HG02571 (cell line): ENCODE measurements around the gene SIVA1.

Experiments
- ATAC-seq: cut with Tn5 transposase; IDR thresholded peaks from one replicate; pipeline ENCODE4 v1.9.1; 2021; ENCODE audit warnings: mild to moderate bottlenecking, moderate library complexity; ENCODE audit not compliant: unreplicated experiment

Gene SIVA1

GRCh38 chr14:104782086-104782807 is 29.3 kb downstream of the SIVA1 start:
- no peak for ATAC-seq

DNA sequence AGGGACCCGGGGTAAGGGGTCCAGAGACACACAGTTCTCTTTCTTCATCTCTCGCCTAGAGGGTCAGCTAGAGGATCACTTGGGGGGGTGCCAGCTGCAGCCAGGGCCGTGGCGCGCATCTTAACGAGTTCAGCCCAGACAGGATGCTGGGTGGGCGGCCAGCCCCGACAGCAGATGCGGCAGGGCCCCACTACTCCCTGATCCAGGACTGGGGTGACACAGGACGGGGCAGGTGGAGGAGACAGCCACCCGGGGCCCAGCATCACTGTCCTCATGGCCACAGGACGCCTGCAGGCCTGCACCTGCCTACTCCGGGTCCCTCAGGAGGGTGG is 29.8 kb downstream of the SIVA1 start:
- no peak for ATAC-seq

DNA sequence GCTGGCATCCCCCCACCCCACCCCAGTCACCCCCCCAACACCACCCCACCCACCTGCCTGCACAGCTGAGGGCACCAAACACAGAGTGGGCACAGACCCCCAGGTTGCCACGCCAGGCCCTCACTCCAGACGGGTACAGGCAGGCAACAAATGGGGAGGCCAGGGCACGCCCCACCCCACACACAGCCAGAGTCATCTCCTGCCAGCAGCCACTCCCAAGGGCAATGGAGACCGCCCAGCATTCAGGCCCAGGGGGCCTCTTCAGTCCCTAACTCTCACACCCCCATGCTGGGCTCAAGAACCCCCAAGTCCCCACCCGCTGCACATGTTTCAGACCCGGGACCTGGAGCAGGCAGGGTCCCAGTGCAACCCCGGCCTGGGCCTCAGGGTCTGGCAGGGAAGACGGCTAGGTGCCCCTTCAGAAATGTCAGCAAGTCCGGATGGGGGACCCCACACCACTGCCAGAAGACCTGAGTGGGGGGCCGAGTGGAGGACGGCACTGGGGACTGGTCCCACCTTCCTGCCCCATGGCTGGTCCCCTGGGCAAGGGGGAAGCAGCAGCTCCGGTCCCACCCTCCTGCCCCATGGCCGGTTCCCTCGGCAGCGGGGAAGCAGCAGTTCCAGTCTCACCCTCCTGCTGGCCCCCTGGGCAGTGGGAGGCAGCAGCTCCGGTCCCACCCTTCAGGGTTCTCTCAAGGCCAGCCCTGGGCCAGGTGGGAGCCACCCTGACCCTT is 30.7 kb downstream of the SIVA1 start:
- no peak for ATAC-seq

DNA sequence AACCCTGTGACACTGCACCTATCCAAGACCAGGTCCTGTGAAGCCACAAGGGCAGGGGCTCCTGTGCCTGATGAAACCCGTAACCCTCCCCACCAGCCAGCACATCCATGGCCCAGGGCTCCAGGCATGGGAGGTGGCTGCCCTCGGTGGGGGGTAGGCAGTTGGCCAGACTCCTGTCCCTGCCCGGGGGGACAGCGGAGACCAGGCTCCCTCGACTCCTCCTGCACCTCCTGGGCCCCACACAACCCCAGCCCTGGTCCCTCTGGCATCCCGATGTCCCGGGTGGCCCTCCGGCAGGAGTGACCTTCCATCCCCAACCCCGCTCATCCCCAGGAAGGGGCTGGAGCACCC is 31.2 kb downstream of the SIVA1 start:
- ATAC-seq: no peak

GRCh38 chr14:104784846-104785707 is 32.1 kb downstream of the SIVA1 start:
- no peak for ATAC-seq

- no peak for ATAC-seq
These were observed 32.7 kb downstream of the SIVA1 start for GRCh38 chr14:104785708-104786080.

GRCh38 chr14:104786091-104786586 is 33.2 kb downstream of the SIVA1 start:
- ATAC-seq: no peak

DNA sequence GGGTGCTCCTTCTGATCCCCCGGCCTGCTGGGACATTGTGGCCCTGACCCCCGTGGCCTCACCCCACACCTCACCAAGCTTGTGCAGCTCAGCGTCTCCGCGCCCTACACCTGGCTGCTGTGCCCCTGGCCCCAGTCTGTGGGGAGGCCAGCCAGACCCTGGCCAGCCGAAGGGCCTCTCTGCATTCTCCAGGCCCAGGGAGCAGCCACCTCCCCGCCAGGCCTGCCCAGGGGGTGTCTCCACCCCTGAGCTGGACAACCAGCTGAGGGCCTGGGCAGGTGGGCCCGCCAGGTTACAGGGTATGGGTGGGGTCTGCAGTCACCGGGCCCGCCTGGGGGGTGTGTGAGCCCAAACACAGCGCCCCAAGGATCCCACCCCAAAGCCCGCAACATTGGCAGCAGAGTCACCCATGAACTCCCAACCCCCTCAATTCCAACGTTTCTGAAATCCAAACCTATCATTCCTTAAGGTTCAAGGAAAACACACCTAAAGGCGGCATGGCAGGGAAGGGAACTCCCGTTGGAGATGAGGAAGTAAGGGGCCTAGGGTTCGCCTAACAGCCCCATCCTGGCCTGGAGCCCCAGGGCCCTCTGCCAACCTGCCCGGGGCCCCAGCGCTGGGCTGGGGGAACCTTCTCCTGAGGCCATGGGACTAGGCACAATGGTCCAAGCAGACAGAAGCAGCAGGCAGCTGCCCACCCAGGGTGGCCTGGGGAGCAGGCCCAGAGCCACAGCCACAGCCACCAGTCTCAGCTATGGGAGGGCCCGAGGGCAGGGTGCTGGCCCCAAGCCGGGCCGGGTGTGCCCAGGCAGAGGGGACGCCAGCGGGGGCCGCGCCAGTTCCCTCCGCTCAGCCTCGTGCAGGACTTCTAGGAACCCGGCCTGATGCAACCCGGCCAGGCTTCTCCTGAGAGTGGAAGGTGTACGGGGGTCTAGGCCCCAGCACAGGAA is 34.1 kb downstream of the SIVA1 start:
- ATAC-seq: no peak

- ATAC-seq: no peak
These were observed 34.8 kb downstream of the SIVA1 start for GRCh38 chr14:104787736-104788135.

- ATAC-seq: no peak
These were observed 35.3 kb downstream of the SIVA1 start for GRCh38 chr14:104788161-104788818.

- ATAC-seq: no peak
These were observed 36.1 kb downstream of the SIVA1 start for GRCh38 chr14:104788873-104789663.

GRCh38 chr14:104789752-104790743 is 37.1 kb downstream of the SIVA1 start:
- ATAC-seq: no peak

DNA sequence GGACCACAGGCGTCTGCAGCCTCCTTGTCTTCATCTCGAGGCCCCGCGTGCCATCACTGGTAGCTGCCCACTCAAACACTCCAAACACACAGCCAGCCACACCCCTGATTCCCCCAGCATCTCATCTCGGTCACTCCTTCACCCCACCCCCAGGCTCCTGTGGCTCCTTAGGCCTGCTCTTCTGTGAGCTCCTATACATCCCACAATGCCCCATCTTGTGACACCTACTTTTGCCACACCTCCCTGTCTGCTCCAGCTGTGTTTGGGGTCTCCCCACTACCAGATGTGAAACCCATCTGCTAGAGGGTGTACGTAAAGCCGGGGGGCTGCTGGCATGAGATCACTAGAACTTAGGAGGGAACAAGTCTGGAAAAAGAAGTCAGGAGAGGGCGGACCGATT is 38.5 kb downstream of the SIVA1 start:
- no peak for ATAC-seq

DNA sequence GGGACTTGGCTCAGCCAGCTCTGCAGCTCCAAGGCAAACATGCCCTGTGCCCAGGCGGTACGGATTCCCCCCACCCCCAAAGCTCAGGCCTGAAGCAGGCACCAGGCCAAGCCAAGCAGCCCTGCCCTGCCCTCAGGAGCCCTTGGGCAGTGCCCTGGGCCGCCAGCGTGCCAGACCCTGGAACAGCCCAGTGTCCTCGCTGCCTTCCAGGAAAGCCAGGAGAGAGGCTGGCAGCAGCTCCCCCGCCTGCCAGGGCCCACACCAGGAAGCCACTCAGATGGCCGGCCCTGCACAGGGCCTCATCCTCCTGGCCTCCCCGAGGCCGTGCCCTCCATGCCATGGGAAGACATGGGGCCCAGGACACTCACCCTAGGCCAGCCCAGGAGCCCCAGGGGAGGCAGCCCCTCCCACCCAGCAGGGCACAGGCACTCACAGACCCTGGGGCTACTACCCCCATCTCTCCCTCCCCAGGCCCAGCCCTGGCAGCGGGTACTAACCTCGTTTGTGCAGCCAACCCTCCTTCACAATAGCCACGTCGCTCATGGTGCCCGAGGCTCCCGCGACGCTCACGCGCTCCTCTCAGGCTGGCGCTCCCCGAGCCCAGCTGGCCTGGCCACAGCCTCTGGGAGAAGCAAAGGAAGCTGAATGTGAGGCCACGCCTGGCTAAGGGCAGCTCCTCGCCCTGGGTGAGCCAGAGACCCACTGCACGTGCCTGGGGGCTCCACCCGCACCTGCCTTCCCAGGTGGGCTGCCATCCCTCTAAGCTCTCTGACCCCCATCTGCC is 39.3 kb downstream of the SIVA1 start:
- no peak for ATAC-seq

DNA sequence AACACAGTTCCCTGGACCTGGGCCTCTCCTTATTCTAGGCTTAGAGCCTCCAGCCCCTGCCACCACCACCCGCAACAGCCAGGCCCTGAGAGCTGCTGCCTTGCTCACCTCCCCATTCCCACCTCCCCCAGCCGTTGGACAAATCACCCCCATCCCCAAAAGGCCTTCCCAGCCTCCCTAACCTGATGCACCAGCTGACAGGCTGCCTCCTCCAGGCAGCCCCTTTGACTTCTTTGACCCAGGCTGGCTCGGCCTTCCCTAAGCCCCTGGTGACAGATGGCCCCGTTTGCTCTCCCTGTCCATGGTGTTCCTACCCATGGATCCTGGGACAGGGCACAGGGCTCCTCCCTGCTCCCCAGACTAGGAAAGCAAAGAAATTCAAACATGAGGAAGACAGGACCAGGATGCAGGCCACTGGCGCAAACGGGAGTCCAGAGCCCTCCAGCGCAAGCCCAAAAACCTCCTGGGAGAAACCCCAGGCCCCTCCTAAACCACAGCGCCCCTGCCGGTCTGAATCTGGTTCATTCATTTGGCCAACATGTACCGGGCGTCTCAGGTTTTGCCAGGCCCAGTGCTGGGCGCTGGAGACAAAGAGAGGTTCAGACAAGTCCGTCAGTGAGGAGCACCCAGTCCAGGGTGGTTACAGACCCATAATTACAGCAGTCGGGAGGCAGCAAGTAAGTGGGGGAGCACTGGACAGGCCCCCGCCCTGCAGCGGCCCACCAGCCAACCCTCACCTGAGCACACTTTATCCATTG is 40.2 kb downstream of the SIVA1 start:
- ATAC-seq: no peak

DNA sequence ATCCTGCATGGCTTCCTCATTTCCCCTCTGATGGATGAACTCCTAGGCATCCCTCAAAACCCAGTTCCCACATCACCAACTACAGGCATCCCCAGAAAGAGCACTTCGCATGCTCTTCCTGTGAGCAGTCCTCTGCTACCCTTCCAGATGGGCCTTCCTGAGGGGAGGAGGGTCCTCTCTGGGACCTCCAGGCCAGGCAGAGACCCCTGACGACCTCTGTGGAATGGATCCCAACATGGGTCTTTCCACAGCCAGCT is 40.7 kb downstream of the SIVA1 start:
- no peak for ATAC-seq

GRCh38 chr14:104794099-104794498 is 41.2 kb downstream of the SIVA1 start:
- ATAC-seq: no peak
